OCI-LY7 (cell line): ENCODE measurements around the gene MYT1. TPM values are rescaled to one million over a fixed set of nuclear protein-coding genes. Genes with fewer than 3 reads are reported as not detected.

Experiments
- BruUV-seq: library from RNA; stranded (reverse); fragments of 400-500 nt; replicated peaks from 2 replicates; lab custom pipeline; 2021; lab: Mats Ljungman, UMichigan
- CTCF ChIA-PET: fragments of 300-600 bp; sonication (Branson Sonifier 250); formaldehyde crosslinking; loops from one replicate; lab custom pipeline; 2022; ENCODE audit warnings: antibody characterized with exemption; ENCODE audit not compliant: unreplicated experiment; lab: Charles Lee
- POLR2A ChIA-PET: fragments of 300-600 bp; sonication (Branson Sonifier 250); formaldehyde crosslinking; loops from one replicate; lab custom pipeline; 2022; ENCODE audit warnings: antibody characterized with exemption; lab: Charles Lee
- DNase-seq: peaks from one replicate; pipeline ENCODE4 v3.0.0-alpha.2; 2015; ENCODE audit warnings: low spot score
- H2AFZ ChIP-seq: fragments of 200-600 bp; sonication (generic), shearing (Covaris generic); 2 replicates; pipeline ENCODE4 v1.6.1; 2014; ENCODE audit warnings: mild to moderate bottlenecking, antibody characterized with exemption, low read length, moderate library complexity
- H3K27ac ChIP-seq: fragments of 200-600 bp; sonication (generic); 2 replicates; pipeline ENCODE4 v1.5.1; 2014; ENCODE audit warnings: mixed run types, low read depth, mild to moderate bottlenecking, moderate library complexity, low read length, inconsistent platforms; ENCODE audit not compliant: poor library complexity, severe bottlenecking
- H3K36me3 ChIP-seq: fragments of 200-600 bp; sonication (generic); 2 replicates; pipeline ENCODE4 v1.6.1; 2014; ENCODE audit warnings: mild to moderate bottlenecking, antibody characterized with exemption, low read length, moderate library complexity, mixed read lengths; ENCODE audit not compliant: insufficient read depth
- H3K4me1 ChIP-seq: fragments of 200-600 bp; sonication (generic); 2 replicates; pipeline ENCODE4 v1.5.1; 2014; ENCODE audit warnings: mild to moderate bottlenecking, low read length; ENCODE audit not compliant: insufficient read depth, poor library complexity, severe bottlenecking
- H3K4me2 ChIP-seq: fragments of 200-600 bp; sonication (generic); 2 replicates; pipeline ENCODE4 v1.6.1; 2014; ENCODE audit warnings: mild to moderate bottlenecking, low read length
- H3K4me3 ChIP-seq: fragments of 200-600 bp; sonication (generic); 2 replicates; pipeline ENCODE4 v1.5.1; 2014; ENCODE audit warnings: mild to moderate bottlenecking, low read depth, low read length; ENCODE audit not compliant: poor library complexity, severe bottlenecking
- H3K79me2 ChIP-seq: fragments of 200-600 bp; sonication (generic); 2 replicates; pipeline ENCODE4 v1.6.1; 2016; ENCODE audit warnings: low read depth, mild to moderate bottlenecking, low read length, moderate library complexity, mixed read lengths; ENCODE audit not compliant: insufficient read depth
- H3K9me2 ChIP-seq: fragments of 200-600 bp; sonication (generic); 2 replicates; pipeline ENCODE4 v1.6.1; 2016; ENCODE audit warnings: mild to moderate bottlenecking, low read length, mixed read lengths; ENCODE audit not compliant: insufficient read depth
- H3K9me3 ChIP-seq: fragments of 200-600 bp; sonication (generic); 2 replicates; pipeline ENCODE4 v1.6.1; 2014; ENCODE audit warnings: mild to moderate bottlenecking, mixed run types, low read length, mixed read lengths
- H4K20me1 ChIP-seq: fragments of 200-600 bp; sonication (generic); 2 replicates; pipeline ENCODE4 v1.6.1; 2014; ENCODE audit warnings: mild to moderate bottlenecking, antibody characterized with exemption, low read length, moderate library complexity, mixed read lengths; ENCODE audit not compliant: insufficient read depth
- CTCF ChIP-seq: fragments of 200-600 bp; sonication (generic); conservative IDR thresholded peaks from 2 replicates; pipeline ENCODE4 v1.5.1; 2014; ENCODE audit warnings: mild to moderate bottlenecking, antibody characterized with exemption, low read length, moderate library complexity, mixed read lengths
- EZH2phosphoT487 ChIP-seq: fragments of 200-600 bp; sonication (generic); IDR thresholded peaks from 2 replicates; pipeline ENCODE4 v1.6.1; 2018; ENCODE audit warnings: low read depth, borderline replicate concordance, mild to moderate bottlenecking, mixed run types, antibody characterized with exemption, low read length, moderate library complexity, mixed read lengths
- intact Hi-C: fragments of 100-400 bp; cut with micrococcal nuclease; formaldehyde crosslinking; loops from one replicate; pipeline ENCODE4 v1.10.0; 2022; ENCODE audit not compliant: unreplicated experiment
- total RNA-seq, 2 experiments: library from RNA; depleted of rRNA in 1 of 2; stranded (reverse); fragments of >200 nt in 1 of 2; shearing (Covaris generic) in 1 of 2; gene quantifications; 2 replicates each; pipeline ENCODE4 v1.2.3, GENCODE V29; 2014 to 2022

MYT1 gene
- total RNA-seq, 2 experiments from 2014 or later = 0.32 to 0.95 TPM

GRCh38 chr20:64144144-64144912 is 19.9 kb upstream of the MYT1 start:
- Histone ChIP-seq H3K4me2 (no peak overlapping the region), H3K27ac (no peak overlapping the region), H3K9me2 (no peaks in the 10 kb centered on the region), H3K4me1 (no peaks in the 10 kb centered on the region), H2AFZ (no peak overlapping the region), H3K36me3 (no peaks in the 10 kb centered on the region), H3K79me2 (no peaks in the 10 kb centered on the region), H3K9me3 (peaks cover 19% of the 10 kb centered on the region; the same call in 1 of the 2 replicates), H3K4me3 (no peak overlapping the region), H4K20me1 (no peaks in the 10 kb centered on the region)
- TF ChIP-seq CTCF = no peak
- TF ChIP-seq EZH2phosphoT487 = no peak
- CTCF ChIA-PET = interaction anchor here (0.6 kb wide), 1 partner anchor 366 kb away, joined by 3 read pairs; no protein-coding TSS in a partner anchor
- intact Hi-C loops = no loop called here
- BruUV-seq = no TSS peak
- POLR2A ChIA-PET = no interaction called here
- DNase-seq = no peak

- Histone ChIP-seq H2AFZ (no peak overlapping the region), H3K9me3 (peaks cover 23% of the 10 kb centered on the region; the same call in 1 of the 2 replicates), H3K4me2 (no peak overlapping the region), H4K20me1 (no peaks in the 10 kb centered on the region), H3K9me2 (no peaks in the 10 kb centered on the region), H3K79me2 (no peaks in the 10 kb centered on the region), H3K4me1 (no peaks in the 10 kb centered on the region), H3K4me3 (no peak overlapping the region), H3K36me3 (no peaks in the 10 kb centered on the region), H3K27ac (no peak overlapping the region)
- ChIA-PET POLR2A (interaction anchor here (0.6 kb wide), 1 partner anchor 1805 kb away, joined by 5 read pairs; no protein-coding TSS in a partner anchor), CTCF (no interaction called here)
- intact Hi-C loops = no loop called here
- no TSS peak for BruUV-seq
- no peak for DNase-seq
- TF ChIP-seq CTCF (peak; percentile 61), EZH2phosphoT487 (no peak)
These were observed 18.6 kb upstream of the MYT1 start for GRCh38 chr20:64145458-64146300.
